ENCODE measurements around the gene EGR4.
"Not testable (repeated sequence)": the region's sequence is repeated elsewhere in the genome, so short reads cannot be mapped to it uniquely, and the experiment has no call there.

Gene EGR4

GRCh38 chr2:73263540-73264331, 29.6 kb downstream of the EGR4 start:
- DNase-seq (ENCODE audit: low spot score in 2 of 2) (no peak), ATAC-seq (ENCODE audit: low read depth) (no peak)
- peaks cover 22% of the 10 kb centered on the region for H3K36me3 Mint-ChIP-seq
- peaks cover 11% of the 10 kb centered on the region for H3K4me1 Mint-ChIP-seq
- no peaks in the 10 kb centered on the region for H3K27me3 Mint-ChIP-seq
- no peaks in the 10 kb centered on the region for H3K9me3 Mint-ChIP-seq
- no peak overlapping the region for H3K4me3 Mint-ChIP-seq
- no peak overlapping the region for H3K27ac Mint-ChIP-seq

GRCh38 chr2:73262691-73263429, 30.5 kb downstream of the EGR4 start:
- not testable (repeated sequence) for H3K4me3 Mint-ChIP-seq; H3K27ac Mint-ChIP-seq; ATAC-seq (ENCODE audit: low read depth)

DNA sequence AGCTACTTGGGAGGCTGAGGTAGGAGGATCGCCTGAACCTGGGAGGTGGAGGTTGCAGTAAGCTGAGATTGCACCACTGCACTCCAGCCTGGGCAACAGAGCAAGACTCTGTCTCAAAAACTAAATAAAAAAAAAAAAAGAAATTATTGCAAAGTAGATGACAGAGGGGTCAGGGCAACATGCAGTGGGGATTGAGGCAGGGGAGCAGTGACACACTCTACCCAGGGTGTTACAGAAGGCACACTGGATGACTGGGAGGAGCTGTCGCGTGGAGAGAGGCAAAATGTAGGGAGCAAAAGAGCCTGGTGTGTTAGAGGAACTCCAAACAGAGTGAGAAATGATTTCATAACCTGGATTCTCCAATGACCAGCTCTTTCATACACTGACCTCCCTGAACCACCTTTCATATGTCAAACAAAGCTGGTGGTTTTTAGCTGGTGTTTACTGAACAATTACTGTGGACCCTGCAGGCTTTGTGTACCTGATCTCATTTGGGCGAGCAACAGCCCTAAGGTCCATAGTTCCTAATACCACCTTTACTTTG, 31.2 kb downstream of the EGR4 start:
- Mint-ChIP-seq H3K36me3 (peaks cover 22% of the 10 kb centered on the region), H3K9me3 (no peaks in the 10 kb centered on the region), H3K4me3 (no peak overlapping the region), H3K27ac (no peak overlapping the region), H3K4me1 (peaks cover 5% of the 10 kb centered on the region), H3K27me3 (no peaks in the 10 kb centered on the region)
- DNase-seq (ENCODE audit: low spot score in 2 of 2) (no peak), ATAC-seq (ENCODE audit: low read depth) (no peak)

More at GRCh38 chr2:73262691-73263429, 30.5 kb downstream of the EGR4 start:
- not testable (repeated sequence) for DNase-seq (ENCODE audit: low spot score in 2 of 2); H3K4me1 Mint-ChIP-seq; H3K9me3 Mint-ChIP-seq; H3K27me3 Mint-ChIP-seq
- H3K36me3 Mint-ChIP-seq, result peaks cover 22% of the 10 kb centered on the region

- no peaks in the 10 kb centered on the region for H3K9me3 Mint-ChIP-seq
- DNase-seq (ENCODE audit: low spot score in 2 of 2), result no peak
Measured at GRCh38 chr2:73260338-73260984, 32.9 kb downstream of the EGR4 start.

DNA sequence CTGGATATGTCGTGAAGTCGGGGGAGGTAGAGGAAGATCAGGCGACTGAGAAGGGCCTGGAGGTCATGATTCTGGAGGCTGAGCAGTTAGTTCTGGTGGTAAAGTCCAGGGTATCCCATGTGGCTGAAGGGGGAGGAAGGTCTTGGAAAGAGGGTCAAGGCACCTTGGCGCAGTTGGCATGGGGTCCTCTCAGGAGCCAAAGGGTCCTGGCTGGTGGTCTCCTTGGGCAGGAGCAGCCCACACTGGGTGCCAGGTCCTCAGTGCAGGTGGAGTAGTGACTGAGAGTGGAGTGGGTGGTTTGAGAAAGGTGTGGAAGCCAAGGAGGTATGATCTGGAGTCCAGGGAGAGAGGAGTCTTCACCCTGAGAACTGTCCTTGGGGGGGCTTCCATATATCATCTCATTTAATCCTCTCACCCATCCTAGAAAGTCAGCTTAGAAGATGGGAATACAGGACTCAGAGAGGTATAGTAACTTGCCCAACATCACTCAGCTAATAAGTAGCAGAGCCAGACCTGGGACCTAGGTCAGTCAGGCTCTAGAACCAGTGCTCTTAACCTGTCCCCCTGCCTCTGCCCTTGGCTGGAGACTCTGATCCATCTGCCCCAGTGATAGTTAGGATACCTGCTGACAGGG, 33.5 kb downstream of the EGR4 start:
- H3K36me3 Mint-ChIP-seq, result peaks cover 19% of the 10 kb centered on the region
- DNase-seq (ENCODE audit: low spot score in 2 of 2) (no peak), ATAC-seq (ENCODE audit: low read depth) (no peak)
- H3K27ac Mint-ChIP-seq, result no peak overlapping the region
- no peaks in the 10 kb centered on the region for H3K4me1 Mint-ChIP-seq
- H3K4me3 Mint-ChIP-seq, result no peak overlapping the region
- no peaks in the 10 kb centered on the region for H3K27me3 Mint-ChIP-seq
- no peaks in the 10 kb centered on the region for H3K9me3 Mint-ChIP-seq

More at GRCh38 chr2:73260338-73260984, 32.9 kb downstream of the EGR4 start:
- no peaks in the 10 kb centered on the region for H3K4me1 Mint-ChIP-seq
- H3K27me3 Mint-ChIP-seq, result no peaks in the 10 kb centered on the region
- no peak overlapping the region for H3K27ac Mint-ChIP-seq
- H3K36me3 Mint-ChIP-seq, result peaks cover 18% of the 10 kb centered on the region
- no peak overlapping the region for H3K4me3 Mint-ChIP-seq
- ATAC-seq (ENCODE audit: low read depth), result no peak

- ATAC-seq (ENCODE audit: low read depth), result no peak
- H3K4me3 Mint-ChIP-seq, result no peak overlapping the region
- no peaks in the 10 kb centered on the region for H3K27me3 Mint-ChIP-seq
- no peaks in the 10 kb centered on the region for H3K9me3 Mint-ChIP-seq
- H3K36me3 Mint-ChIP-seq, result peaks cover 19% of the 10 kb centered on the region
- H3K27ac Mint-ChIP-seq, result no peak overlapping the region
- DNase-seq (ENCODE audit: low spot score in 2 of 2), result no peak
- H3K4me1 Mint-ChIP-seq, result no peaks in the 10 kb centered on the region
Measured at GRCh38 chr2:73259276-73259675, 34.1 kb downstream of the EGR4 start.

DNA sequence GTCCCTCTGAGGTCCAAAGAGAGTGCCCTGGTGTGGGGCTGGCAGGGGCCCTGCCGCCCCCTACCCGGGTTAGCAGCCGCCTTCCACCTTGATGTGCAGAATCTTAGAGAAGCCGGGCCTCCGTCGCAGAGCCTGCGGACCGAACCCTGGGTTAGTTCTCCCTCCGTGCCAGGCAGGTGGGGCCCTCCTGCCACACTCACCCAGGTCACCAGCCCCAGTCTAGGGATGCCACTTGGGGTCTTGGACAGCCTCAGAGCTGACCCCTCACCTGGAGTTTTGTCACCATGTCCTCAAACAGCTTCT, 34.5 kb downstream of the EGR4 start:
- no peaks in the 10 kb centered on the region for H3K4me1 Mint-ChIP-seq
- DNase-seq (ENCODE audit: low spot score in 2 of 2) (no peak), ATAC-seq (ENCODE audit: low read depth) (no peak)
- no peak overlapping the region for H3K4me3 Mint-ChIP-seq
- peaks cover 17% of the 10 kb centered on the region for H3K36me3 Mint-ChIP-seq
- no peaks in the 10 kb centered on the region for H3K27me3 Mint-ChIP-seq
- no peaks in the 10 kb centered on the region for H3K9me3 Mint-ChIP-seq
- no peak overlapping the region for H3K27ac Mint-ChIP-seq

DNA sequence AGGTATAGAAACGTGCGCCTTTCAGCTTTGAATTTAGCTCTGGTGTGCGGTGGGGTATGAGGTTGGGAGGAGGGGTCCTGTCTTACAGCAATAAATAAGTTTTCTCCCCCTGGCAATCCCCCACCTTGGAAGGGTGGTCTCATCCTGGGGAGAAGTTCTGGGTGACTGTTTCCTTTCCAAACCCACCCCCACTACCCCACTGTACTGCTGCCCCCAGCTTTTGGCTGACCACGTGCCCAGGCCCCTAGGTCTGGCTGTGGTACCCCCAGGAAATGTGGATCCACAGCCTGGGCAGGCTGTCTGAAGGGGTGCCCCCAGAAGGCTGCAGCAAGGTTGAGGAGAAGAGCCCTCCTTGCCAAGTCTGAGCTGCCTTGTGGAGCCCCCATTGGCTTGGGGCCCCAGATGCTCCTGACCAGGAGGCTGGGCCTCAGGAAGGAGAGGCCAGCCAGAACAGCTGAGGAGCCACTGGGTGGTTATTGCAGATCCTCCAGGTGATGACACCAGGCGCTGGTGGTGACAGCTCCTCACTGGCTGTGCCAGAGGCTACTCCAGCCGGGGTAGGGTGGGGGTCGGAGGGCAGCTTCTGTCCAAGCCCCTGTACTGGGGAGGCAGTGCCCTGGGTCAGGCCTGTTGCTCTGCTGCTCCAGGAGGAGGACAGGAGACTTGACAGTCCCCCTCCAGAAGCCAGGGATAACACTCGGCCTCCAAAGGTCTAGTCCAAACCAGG, 35.0 kb downstream of the EGR4 start:
- peaks cover 15% of the 10 kb centered on the region for H3K36me3 Mint-ChIP-seq

GRCh38 chr2:73257425-73258125, 35.8 kb downstream of the EGR4 start:
- no peaks in the 10 kb centered on the region for H3K4me1 Mint-ChIP-seq
- no peak overlapping the region for H3K4me3 Mint-ChIP-seq
- DNase-seq (ENCODE audit: low spot score in 2 of 2), result no peak
- H3K27ac Mint-ChIP-seq, result peak overlapping the region; percentile 47
- no peaks in the 10 kb centered on the region for H3K27me3 Mint-ChIP-seq
- no peak for ATAC-seq (ENCODE audit: low read depth)
- H3K36me3 Mint-ChIP-seq, result peaks cover 16% of the 10 kb centered on the region
- no peaks in the 10 kb centered on the region for H3K9me3 Mint-ChIP-seq

More for the DNA sequence above, 35.0 kb downstream of the EGR4 start:
- Mint-ChIP-seq H3K9me3 (no peaks in the 10 kb centered on the region), H3K4me3 (no peak overlapping the region), H3K27me3 (no peaks in the 10 kb centered on the region), H3K27ac (no peak overlapping the region), H3K4me1 (no peaks in the 10 kb centered on the region)
- DNase-seq (ENCODE audit: low spot score in 2 of 2) (no peak), ATAC-seq (ENCODE audit: low read depth) (no peak)

DNA sequence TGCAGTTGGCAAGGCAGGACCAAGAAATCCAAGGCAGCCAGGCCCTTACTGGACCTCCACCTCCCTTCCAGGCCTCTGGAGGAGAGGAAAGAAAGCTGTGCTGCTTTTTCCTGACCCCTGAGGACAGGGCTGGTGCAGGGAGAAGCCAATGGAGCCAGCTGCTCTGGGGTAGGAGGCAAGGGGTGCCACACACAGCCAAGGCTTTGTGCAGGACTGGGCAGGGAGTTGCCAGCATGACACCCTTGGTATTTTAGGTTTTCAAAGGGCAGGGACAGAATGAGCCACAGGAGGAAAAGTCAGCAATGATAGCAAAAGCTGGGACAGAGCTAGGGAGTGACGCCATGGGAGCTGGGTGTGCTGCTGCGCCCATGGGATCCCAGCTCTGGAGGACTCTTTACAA, 36.3 kb downstream of the EGR4 start:
- H3K4me3 Mint-ChIP-seq, result no peak overlapping the region
- no peaks in the 10 kb centered on the region for H3K4me1 Mint-ChIP-seq
- H3K27ac Mint-ChIP-seq, result peak overlapping the region; percentile 15
- DNase-seq (ENCODE audit: low spot score in 2 of 2) (no peak), ATAC-seq (ENCODE audit: low read depth) (no peak)
- no peaks in the 10 kb centered on the region for H3K27me3 Mint-ChIP-seq
- peaks cover 17% of the 10 kb centered on the region for H3K36me3 Mint-ChIP-seq
- no peaks in the 10 kb centered on the region for H3K9me3 Mint-ChIP-seq

GRCh38 chr2:73256618-73256922, 36.8 kb downstream of the EGR4 start:
- peak overlapping the region; percentile 15 for H3K27ac Mint-ChIP-seq
- H3K4me1 Mint-ChIP-seq, result no peaks in the 10 kb centered on the region
- H3K4me3 Mint-ChIP-seq, result no peak overlapping the region
- ATAC-seq (ENCODE audit: low read depth), result no peak
- H3K27me3 Mint-ChIP-seq, result no peaks in the 10 kb centered on the region
- DNase-seq (ENCODE audit: low spot score in 2 of 2), result no peak
- no peaks in the 10 kb centered on the region for H3K9me3 Mint-ChIP-seq
- H3K36me3 Mint-ChIP-seq, result peaks cover 16% of the 10 kb centered on the region

DNA sequence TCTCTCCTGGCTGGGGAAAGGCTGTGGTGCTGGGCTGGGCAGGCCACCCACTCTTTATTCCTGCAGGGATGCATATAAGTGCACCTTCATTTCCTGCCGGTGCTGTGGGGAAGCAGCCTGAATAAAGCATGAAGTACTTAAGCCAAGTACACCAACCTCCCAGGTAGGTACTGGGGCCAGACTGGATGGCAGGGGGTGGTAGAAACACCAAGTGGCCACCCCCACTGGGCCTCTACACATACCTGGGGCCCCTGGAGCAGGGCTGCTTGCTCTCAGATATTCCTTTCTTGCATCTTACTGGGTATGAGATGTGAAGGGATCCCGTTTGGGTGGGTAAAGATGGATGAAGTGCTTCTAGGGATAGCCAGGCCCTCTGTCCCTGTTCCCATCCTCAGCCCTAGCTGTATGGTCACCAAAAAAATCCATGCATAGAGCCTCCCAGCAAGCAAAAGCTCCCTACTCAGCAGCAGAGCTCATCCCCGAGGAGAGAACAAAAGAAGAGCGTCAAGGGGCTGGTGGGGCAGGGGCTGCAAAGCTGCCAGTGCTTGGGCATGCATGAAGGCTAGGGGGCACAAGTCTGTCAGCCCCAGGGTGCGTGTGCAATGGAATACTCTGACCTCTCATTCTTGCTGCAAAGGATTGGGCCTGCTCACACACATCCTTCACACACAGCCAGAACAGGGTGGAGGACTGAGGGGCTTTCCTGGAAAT, 37.3 kb downstream of the EGR4 start:
- no peak for ATAC-seq (ENCODE audit: low read depth)
- no peak for DNase-seq (ENCODE audit: low spot score in 2 of 2)
- peaks cover 18% of the 10 kb centered on the region for H3K36me3 Mint-ChIP-seq
- H3K9me3 Mint-ChIP-seq, result no peaks in the 10 kb centered on the region
- H3K27ac Mint-ChIP-seq, result peak overlapping the region; percentile 15
- H3K4me1 Mint-ChIP-seq, result no peaks in the 10 kb centered on the region
- no peaks in the 10 kb centered on the region for H3K27me3 Mint-ChIP-seq
- H3K4me3 Mint-ChIP-seq, result no peak overlapping the region

Data from memory B cell (primary cell).